ENCODE measurements around the gene BCL2. TPM values are rescaled to one million over a fixed set of nuclear protein-coding genes. Genes with fewer than 3 reads are reported as not detected.
A peak's percentile ranks its signal among the peaks of the same experiment; 100 is the strongest.

The BCL2 gene
- total and polyA plus RNA-seq, 3 donors from 2014 or later: 6.3 to 20.8 (median 16.0) TPM

- 47 to 64% methylated on average over 5 of the region's 5 CpGs for WGBS, 2 donors
- Histone ChIP-seq H3K36me3 (ENCODE audit: low read depth, missing control alignments) (no peaks in the 10 kb centered on the region), H3K4me1 (peaks cover 38% of the 10 kb centered on the region), H3K4me3 (no peak overlapping the region), H3K27ac (peak overlapping the region; percentile 12 to 57), H3K27me3 (no peaks in the 10 kb centered on the region), H3K9me3 (no peaks in the 10 kb centered on the region)
- intact Hi-C loops (cut with DNase I; ENCODE audit: low total_unique reads): loop anchor here (10.0 kb wide), 1 partner anchor 48 kb away; no protein-coding TSS in a partner anchor
- no peak for TF ChIP-seq POLR2A (IDR thresholded peaks at IDR 0.05)
- TF ChIP-seq CTCF (IDR thresholded peaks at IDR 0.05): no peak
- DNase-seq: no peak
Observed at GRCh38 chr18:63312737-63313395, 6.7 kb downstream of the BCL2 start.

- whole genome bisulfite sequencing, 2 donors: 88 to 90% methylated on average over 3 of the region's 3 CpGs
- H3K9me3 ChIP-seq: no peaks in the 10 kb centered on the region
- H3K4me1 ChIP-seq: peaks cover 47% of the 10 kb centered on the region
- no peak for DNase-seq
- H3K27me3 ChIP-seq: no peaks in the 10 kb centered on the region
- H3K27ac ChIP-seq: no peak overlapping the region
- TF ChIP-seq CTCF (IDR thresholded peaks at IDR 0.05) (no peak), POLR2A (IDR thresholded peaks at IDR 0.05) (no peak)
- H3K4me3 ChIP-seq: no peak overlapping the region
- H3K36me3 ChIP-seq (ENCODE audit: low read depth, missing control alignments): no peaks in the 10 kb centered on the region
- intact Hi-C loops (cut with DNase I; ENCODE audit: low total_unique reads): loop anchor here (10.0 kb wide), 1 partner anchor 47 kb away; no protein-coding TSS in a partner anchor
Observed at GRCh38 chr18:63312019-63312409, 7.6 kb downstream of the BCL2 start.

- Histone ChIP-seq H3K4me1 (peaks cover 50% of the 10 kb centered on the region), H3K27ac (no peak overlapping the region), H3K9me3 (no peaks in the 10 kb centered on the region), H3K4me3 (no peak overlapping the region), H3K36me3 (ENCODE audit: low read depth, missing control alignments) (no peaks in the 10 kb centered on the region), H3K27me3 (no peaks in the 10 kb centered on the region)
- DNase-seq: no peak
- 74 to 80% methylated on average over 8 of the region's 8 CpGs for WGBS, 2 donors
- intact Hi-C loops (cut with DNase I; ENCODE audit: low total_unique reads): loop anchor here (10.0 kb wide), 1 partner anchor 47 kb away; no protein-coding TSS in a partner anchor
- no peak for TF ChIP-seq POLR2A (IDR thresholded peaks at IDR 0.05)
- no peak for TF ChIP-seq CTCF (IDR thresholded peaks at IDR 0.05)
Observed at GRCh38 chr18:63311118-63312018, 8.2 kb downstream of the BCL2 start.

GRCh38 chr18:63309422-63309821, 10.1 kb downstream of the BCL2 start:
- WGBS, 2 donors: 69 to 78% methylated on average over 5 of the region's 5 CpGs
- no peak for TF ChIP-seq CTCF (IDR thresholded peaks at IDR 0.05)
- TF ChIP-seq POLR2A (IDR thresholded peaks at IDR 0.05): no peak
- intact Hi-C loops (cut with DNase I; ENCODE audit: low total_unique reads): no loop called here
- Histone ChIP-seq H3K4me1 (peaks cover 43% of the 10 kb centered on the region), H3K27ac (no peak overlapping the region), H3K27me3 (no peaks in the 10 kb centered on the region), H3K9me3 (no peaks in the 10 kb centered on the region), H3K4me3 (no peak overlapping the region), H3K36me3 (ENCODE audit: low read depth, missing control alignments) (no peaks in the 10 kb centered on the region)
- DNase-seq: no peak
